CD4-positive, alpha-beta T cell treated with Interleukin-17A for 1 hour (primary cell): ENCODE measurements around the gene FMNL3.
A peak's percentile ranks its signal among the peaks of the same experiment; 100 is the strongest.
"Not testable (repeated sequence)": the region's sequence is repeated elsewhere in the genome, so short reads cannot be mapped to it uniquely, and the experiment has no call there.

Source experiments
- DNase-seq: peaks from one replicate; pipeline ENCODE4 v3.0.0-alpha.2; 2020

FMNL3 gene

DNA sequence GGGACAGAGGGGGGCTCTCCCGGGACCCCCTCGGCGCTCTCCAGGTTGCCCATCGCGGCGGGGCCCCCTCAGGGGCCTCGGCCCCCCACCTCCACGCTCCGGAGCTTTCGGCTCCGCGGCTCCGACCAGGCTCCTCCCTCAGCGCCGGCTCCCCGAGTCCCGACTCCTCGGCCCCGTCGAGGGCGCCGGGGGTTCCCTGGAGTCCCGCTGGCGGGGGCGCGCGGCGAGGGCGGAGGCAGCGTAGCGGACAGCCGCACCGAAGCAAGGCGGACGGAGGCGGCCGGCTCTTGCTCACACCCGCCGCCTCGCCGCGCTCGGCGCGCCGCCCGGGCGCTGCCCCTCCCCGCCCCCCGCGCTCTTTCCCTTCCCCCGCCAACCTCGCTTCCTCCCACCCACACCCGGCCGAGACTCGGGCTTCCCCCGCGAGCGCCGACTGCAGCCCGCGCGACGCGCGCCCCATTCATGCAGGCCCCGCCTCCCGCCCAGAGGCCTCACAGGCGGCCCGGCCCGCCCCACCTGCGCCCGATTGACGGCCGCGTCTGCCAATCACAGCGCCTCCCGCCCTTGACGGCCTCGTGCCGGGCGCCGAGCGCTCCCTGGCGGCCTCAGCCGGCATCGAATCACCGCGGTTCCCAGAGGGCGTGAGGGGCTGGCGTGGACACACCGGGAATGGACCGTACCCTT is at the start of gene FMNL3:
Gene FMNL3 (minus strand): TSS at position 278 of the 684 bp plus-strand sequence. CDS start 225 bp downstream, at position 53.
- peak; percentile 98 for DNase-seq

- DNase-seq = no peak
These were observed 43.8 kb upstream of the FMNL3 start for GRCh38 chr12:49750996-49751393.

DNA sequence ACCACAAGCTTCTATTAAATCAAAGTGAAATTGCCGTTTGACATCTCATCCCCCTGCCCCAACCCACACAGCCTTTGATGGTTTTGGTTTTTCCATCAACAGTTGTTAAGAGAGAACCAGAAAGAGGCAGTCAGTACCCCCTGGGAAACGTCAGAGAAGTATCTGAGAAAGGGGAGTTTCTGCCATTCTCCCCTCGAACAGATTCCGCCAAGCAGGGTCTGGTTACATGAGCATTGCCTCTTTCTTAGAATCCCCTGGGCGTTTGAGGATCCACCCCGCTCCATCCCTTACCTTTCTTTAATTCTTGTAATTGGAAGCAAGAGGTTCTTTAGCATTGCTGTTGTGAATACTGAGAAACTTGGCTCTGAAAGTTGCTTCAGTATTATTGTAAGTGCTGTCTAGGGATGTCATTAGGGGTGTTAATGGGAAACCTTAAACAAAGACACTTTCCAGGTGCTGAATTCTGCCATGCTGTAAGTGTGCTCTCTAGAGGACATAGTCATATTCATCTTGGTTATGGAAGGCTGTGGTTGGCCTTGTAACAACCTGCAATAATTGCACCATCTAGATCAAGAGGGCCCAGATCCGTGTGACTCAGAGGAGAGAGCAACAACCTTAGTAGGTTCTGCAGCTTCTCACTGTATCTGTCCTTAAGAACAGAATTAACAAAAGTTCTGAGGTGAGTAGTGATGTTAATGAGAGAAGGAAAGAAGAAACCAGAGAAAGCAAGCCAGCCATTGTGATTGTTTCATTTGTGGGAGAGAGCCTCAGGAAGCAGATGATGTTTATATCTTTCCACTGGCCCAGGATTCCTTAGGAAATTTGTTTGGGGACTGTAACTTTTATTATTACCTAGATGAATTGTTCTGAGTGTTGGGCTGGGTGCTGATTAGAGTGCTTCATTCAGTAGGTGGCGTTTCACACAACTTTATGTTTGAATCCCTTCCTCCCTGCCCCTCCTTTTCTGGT is 43.1 kb upstream of the FMNL3 start:
- peak; percentile 44 for DNase-seq

DNA sequence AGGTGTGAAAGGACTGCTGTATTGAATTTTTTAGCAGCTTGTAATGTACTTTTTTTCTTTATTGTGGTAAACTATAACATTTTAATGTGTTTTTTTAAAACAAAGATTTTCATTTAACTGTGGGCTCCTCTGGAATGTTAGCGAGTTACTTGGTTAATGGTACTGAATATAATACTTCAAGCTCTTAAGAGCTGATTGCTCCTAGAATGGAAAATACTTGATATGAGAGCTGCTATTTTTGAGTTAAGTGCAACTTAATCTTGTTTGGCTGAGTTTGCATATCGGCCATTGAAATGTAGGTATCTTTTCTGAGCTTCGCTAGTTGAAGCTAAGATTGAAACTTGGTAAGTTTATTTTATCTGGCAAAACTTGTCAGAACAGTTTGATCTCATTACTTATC is 41.6 kb upstream of the FMNL3 start:
- no peak for DNase-seq

- no peak for DNase-seq
These were observed 41.1 kb upstream of the FMNL3 start for GRCh38 chr12:49748306-49748705.

DNA sequence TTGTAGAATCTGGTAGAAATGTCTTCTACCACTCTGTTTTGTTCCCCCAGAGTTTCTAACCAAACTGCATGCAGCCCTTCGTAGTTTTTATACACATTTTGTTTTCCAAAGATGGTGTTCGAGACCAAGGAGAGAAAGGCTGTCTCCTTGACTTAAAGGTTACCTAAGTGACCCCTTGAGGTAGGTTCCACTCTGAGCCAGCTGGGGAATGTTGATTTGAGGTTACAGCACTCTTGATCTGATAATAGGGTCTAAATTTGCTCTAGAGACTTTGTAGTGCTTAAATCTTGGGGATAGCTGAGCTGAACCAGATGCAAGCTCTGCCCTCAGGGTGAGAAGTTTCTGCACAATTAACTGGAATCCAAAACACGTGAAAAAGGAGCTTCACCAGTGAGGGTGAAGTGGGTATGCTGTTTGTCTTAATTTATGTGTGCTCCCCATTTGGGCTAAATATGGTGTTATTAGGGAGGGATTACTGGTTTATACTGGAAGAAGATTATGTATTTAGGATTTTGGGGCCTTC is 37.2 kb upstream of the FMNL3 start:
- DNase-seq = no peak

DNA sequence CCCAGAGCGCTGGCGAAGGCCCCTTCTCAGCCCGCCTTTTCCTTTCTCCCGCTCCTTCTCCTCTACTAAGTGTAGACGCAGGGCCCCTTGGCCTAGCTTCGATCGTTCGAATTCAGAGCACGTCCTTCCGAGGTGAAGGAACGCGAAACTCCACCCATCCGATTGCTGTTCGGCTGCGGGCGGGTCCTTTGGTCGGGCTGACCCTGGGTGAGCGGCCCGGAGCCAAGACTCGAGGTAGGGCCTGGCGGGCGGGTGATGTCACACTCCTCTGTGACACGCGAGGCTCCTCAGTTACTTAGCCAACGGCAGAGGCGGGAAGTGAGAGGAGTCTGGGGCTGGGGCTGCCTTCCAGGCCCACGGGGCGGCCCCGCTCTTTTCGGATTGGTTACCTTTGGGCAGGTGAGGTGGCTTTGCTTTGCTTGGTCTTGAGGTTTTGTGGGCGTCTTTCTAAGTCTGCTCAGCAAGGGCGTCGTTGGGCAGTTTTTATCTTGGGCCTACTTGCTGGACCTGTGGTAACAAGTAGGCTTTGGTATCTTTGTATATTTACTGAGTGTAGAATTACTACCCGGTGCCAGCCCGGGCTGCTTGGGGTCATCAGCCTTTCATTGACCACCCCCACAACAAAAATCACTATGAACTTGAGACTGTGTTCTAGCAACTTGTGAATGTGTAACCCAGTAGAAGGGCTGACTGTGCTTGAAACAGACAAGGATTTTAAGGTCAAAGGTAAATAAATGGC is 34.8 kb upstream of the FMNL3 start:
- peak; percentile 95 for DNase-seq

DNA sequence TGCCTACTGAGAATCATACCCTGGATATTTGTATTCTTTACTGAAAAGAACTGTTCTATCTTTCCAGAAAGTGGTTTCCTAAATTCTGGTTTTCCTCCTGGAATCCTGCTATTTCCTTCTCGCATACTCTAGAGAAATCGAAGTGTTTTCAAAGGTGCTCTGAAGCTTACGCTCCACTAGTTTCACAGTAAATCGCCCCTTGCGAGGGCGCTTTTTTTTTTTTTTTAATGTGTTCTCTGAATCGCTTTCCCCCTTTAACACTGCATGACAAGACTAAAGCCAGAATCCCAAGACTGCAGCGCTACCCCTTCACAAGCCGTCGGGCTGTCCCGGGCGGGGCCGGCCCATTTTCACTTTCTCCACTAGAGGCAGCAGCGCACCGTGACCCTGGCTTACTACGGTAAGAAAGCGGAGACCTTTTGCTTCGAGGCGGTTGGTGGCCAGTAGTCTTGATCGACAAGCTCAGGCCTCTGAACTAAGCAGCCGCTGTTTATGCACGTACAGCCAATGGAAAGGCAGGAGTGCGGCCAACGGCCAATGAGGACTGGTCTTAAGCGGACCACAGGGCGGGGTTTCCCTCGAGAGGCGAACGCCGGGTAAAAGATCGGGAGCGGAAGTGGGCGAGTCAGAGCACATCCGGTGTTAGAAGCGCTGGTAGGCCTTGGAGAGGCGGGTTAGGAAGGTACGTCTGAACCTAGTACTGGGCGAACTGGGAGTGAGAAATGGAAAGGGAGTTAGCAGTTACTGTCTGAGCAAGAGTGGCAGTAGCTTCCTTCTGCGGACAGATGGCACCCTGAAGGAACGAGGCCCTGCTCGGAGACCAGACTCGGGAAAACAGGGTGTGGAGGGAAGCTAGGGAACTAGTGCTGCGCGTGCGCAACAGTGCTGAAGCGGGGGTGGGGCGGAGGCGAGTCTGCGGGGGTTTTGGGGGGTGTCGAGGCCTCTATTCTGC is 34.0 kb upstream of the FMNL3 start, which contains the start of gene TMBIM6:
Gene TMBIM6 (plus strand): TSS at position 628 of the 952 bp plus-strand sequence. CDS start 10,937 bp downstream, outside the sequence.
- DNase-seq = peak; percentile 100

DNA sequence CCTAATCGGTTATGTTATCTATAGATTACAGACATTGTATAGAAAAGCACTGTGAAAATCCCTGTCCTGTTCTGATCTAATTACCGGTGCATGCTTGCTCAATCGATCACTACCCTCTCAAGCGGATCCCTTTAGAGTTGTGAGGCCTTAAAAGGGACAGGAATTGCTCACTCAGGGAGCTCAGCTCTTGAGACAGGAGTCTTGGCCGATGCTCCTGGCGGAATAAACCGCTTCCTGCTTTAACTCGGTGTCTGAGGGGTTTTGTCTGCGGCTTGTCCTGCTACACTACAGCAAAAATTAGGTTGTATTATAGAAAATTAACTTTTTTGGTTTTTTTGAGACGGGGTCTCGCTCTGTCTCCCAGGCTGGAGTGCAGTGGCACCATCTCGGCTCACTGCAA is 33.1 kb upstream of the FMNL3 start:
- DNase-seq = not testable (repeated sequence)

DNA sequence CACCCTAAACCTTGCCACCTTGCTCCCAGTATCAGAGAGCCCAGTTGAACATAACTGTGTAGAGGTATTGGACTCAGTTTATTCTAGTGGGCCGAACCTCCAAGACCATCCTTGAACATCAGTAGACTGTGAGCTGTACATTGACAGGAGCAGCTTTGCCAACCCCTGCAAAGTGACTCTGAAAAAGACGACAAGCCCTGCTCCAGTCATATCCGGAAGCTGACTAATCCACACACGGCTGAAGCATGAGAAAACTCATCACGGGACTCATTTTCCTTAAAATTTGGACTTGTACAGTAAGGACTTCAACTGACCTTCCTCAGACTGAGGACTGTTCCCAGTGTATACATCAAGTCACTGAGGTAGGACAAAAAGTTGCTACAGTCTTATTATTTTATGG is 31.5 kb upstream of the FMNL3 start:
- DNase-seq = not testable (repeated sequence)

- DNase-seq = not testable (repeated sequence)
These were observed 27.7 kb upstream of the FMNL3 start for GRCh38 chr12:49734900-49735299.

DNA sequence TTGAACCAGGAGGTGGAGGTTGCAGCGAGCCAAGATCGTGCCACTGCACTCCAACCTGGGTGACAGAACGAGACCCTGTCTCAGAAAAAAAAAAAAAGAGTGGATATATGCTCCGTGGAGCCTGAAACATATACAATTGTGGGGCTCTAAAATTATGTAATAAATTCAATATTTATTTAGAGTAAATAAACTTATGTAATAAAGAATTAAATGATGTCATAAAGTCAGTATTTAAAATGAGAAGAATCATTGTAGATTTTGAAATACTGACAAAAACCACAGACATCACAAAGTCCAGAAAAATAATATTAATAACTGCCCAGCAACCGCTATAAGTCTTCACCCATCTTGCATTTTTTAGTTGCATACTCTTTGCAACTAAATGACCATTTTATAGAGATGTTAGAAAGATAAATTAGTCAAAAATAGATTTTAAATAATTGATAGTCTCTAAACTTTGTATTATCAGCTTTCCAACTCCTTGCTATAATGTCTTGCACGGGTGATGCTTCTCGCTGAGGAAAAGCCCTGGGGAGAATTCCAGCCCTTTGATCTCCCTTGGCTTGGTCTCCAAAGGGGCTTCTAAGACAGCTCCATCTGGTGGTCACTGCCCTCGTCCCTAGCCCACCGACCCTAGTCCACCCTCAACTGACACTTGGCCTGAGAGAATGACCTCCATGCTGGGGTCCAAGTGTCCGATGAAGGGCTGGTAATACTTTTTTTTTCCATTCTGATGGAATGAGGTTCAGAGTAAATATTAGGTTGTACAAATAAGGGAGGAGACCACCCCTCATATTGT is 26.2 kb upstream of the FMNL3 start:
- DNase-seq = no peak

- no peak for DNase-seq
These were observed 23.4 kb upstream of the FMNL3 start for GRCh38 chr12:49730568-49731101.

DNA sequence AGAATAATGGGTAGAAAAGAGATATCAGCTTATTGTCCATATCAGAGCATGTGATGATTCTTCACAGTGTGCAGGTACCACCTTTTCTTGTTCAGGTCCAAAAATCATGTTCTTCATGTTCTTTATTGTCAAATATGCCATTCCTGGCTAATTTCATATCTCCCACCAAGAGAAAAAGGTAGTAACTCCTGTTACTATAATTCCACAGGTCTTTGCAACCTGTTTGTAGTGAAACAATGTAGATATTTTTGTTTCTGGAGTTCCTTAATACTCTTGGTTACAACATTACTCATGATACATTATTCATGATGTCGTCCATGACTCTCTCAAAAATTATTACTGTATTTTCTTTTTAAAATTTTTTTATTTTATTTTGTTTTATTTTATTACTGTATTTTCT is 22.8 kb upstream of the FMNL3 start:
- no peak for DNase-seq

DNA sequence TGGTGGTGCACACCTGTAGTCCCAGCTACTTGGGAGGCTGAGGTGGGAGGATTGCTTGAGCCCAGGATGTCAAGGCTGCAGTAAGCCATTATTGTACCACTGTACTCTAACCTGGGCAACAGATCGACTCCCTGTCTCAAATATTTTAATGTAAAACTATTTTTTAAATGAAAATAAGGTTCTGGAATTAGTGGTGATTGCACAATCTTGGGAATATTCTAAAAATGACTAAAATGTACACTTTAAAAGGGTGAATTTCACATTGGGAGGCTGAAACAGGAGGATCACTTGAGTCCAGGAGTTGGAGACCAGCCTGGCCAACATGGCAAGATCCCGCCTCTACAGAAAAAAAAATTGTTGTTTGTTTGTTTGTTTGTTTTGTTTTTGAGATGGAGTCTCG is 21.2 kb upstream of the FMNL3 start:
- no peak for DNase-seq

DNA sequence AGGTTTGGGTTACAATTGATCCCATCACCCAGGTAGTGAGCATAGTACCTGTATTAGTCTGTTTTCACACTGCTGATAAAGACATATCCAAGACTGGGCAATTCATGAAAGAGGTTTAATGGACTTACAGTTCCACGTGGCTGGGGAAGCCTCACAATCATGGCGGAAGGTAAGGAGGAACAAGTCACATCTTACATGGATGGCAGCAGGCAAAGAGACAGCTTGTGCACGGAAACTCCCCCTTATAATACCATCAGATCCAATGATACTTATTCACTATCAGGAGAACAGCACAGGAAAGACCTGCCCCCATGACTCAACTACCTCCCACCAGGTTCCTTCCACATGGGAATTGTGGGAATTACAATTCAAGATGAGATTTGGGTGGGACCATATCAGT is 14.2 kb upstream of the FMNL3 start:
- not testable (repeated sequence) for DNase-seq

GRCh38 chr12:49720214-49720613 is 13.0 kb upstream of the FMNL3 start:
- no peak for DNase-seq

GRCh38 chr12:49717800-49718199 is 10.6 kb upstream of the FMNL3 start:
- not testable (repeated sequence) for DNase-seq

DNA sequence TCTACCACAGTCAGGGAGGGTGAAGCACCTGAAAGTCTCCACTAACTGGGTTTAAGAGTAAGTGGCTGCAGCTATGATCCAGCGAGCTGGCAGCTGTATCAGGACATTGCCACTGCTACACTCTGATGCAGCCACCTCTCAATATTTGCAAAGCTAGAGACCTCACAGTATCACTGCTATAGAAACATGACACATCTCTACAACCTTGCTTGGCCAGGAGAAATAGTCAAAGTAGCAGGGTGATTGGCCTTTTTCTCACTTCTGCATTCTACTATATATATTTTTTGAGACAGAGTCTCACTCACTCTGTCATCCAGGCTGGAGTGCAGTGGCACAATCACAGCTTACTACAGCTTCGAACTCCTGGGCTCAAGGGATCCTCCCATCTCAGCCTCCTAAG is 9.3 kb upstream of the FMNL3 start:
- DNase-seq = no peak

GRCh38 chr12:49713952-49714351 is 6.7 kb upstream of the FMNL3 start:
- DNase-seq = not testable (repeated sequence)
